HL-60 (cell line): ENCODE data around the gene PPM1E.

Experiments
- CTCF ChIP-seq: IDR thresholded peaks from one replicate; pipeline ENCODE4 v1.5.1; 2011; ENCODE audit warnings: low read length, control low read depth, inconsistent platforms; ENCODE audit not compliant: insufficient read depth
- TF ChIP-seq, protein P1 (sequence below): IDR thresholded peaks from 2 replicates; pipeline ENCODE4 v1.6.1; 2012; ENCODE audit warnings: low read depth; ENCODE audit not compliant: insufficient replicate concordance

- TF ChIP-seq, protein P1, sequence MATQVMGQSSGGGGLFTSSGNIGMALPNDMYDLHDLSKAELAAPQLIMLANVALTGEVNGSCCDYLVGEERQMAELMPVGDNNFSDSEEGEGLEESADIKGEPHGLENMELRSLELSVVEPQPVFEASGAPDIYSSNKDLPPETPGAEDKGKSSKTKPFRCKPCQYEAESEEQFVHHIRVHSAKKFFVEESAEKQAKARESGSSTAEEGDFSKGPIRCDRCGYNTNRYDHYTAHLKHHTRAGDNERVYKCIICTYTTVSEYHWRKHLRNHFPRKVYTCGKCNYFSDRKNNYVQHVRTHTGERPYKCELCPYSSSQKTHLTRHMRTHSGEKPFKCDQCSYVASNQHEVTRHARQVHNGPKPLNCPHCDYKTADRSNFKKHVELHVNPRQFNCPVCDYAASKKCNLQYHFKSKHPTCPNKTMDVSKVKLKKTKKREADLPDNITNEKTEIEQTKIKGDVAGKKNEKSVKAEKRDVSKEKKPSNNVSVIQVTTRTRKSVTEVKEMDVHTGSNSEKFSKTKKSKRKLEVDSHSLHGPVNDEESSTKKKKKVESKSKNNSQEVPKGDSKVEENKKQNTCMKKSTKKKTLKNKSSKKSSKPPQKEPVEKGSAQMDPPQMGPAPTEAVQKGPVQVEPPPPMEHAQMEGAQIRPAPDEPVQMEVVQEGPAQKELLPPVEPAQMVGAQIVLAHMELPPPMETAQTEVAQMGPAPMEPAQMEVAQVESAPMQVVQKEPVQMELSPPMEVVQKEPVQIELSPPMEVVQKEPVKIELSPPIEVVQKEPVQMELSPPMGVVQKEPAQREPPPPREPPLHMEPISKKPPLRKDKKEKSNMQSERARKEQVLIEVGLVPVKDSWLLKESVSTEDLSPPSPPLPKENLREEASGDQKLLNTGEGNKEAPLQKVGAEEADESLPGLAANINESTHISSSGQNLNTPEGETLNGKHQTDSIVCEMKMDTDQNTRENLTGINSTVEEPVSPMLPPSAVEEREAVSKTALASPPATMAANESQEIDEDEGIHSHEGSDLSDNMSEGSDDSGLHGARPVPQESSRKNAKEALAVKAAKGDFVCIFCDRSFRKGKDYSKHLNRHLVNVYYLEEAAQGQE, result no peak
- TF ChIP-seq CTCF, result no peak
Measured at GRCh38 chr17:58870747-58871146, 115.1 kb downstream of the PPM1E start.
